ENCODE measurements around the gene DCAF4L1. TPM values are rescaled to one million over a fixed set of nuclear protein-coding genes. Genes with fewer than 3 reads are reported as not detected.

DCAF4L1 gene, protein sequence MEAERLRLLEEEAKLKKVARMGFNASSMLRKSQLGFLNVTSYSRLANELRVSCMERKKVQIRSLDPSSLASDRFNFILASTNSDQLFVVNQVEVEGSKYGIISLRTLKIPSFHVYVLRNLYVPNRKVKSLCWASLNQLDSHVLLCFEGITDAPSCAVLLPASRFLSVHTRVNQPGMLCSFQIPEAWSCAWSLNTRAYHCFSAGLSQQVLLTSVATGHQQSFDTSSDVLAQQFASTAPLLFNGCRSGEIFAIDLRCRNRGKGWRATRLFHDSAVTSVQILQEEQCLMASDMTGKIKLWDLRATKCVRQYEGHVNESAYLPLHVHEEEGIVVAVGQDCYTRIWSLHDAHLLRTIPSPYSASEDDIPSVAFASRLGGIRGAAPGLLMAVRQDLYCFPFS
- 0.36 and 0.56 TPM in 2 replicates for total RNA-seq (2014; rRNA removed; shearing (Covaris generic); ENCODE audit: low replicate concordance)

DNA sequence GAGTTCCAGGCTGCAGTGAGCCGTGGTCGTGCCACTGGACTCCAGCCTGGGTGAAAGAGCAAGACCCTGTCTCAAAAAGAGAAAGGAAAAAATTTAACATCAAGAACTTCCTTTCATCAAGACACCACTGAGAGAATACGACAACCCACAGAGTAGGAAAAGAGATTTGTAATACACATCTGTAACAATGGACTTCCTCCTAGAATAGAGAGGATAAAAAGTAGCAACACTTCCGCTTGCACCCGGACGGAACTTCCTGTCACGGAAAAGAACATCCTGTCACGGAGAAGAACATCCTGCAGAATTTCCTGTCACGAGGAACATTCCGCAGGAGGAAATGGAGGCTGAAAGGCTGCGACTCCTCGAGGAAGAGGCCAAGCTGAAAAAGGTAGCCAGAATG, at the start of gene DCAF4L1:
TSS of gene DCAF4L1 (plus strand) at position 301 of the 400 bp plus-strand sequence. CDS start at position 338, 37 bp downstream.
- no peaks in the 10 kb centered on the region for H3K36me3 ChIP-seq (ENCODE audit: insufficient read depth, low read length)
- H3K9me3 ChIP-seq (ENCODE audit: low read length) = no peaks in the 10 kb centered on the region
- no peak within 1 kb of the TSS for H3K9ac ChIP-seq (ENCODE audit: low read length)
- no peak within 1 kb of the TSS for H3K4me2 ChIP-seq (ENCODE audit: low read depth, low read length, poor library complexity, severe bottlenecking)
- no peaks in the 10 kb centered on the region for H4K20me1 ChIP-seq (ENCODE audit: insufficient read depth, low read depth, low read length)
- no peaks in the 10 kb centered on the region for H3K27me3 ChIP-seq (ENCODE audit: low read length)
- no peak within 1 kb of the TSS for H2AFZ ChIP-seq (ENCODE audit: low read length)
- peaks cover 3% of the 10 kb centered on the region; the same call in 1 of the 2 replicates for H3K79me2 ChIP-seq (ENCODE audit: low read length)
- no peak within 1 kb of the TSS for H3K4me3 ChIP-seq (ENCODE audit: low read length)
- 0 out of 2 replicates have a peak, but pooled peaks cover 2% of the 10 kb centered on the region for H3K4me1 ChIP-seq (ENCODE audit: low read length)
- no peak within 1 kb of the TSS for H3K27ac ChIP-seq (ENCODE audit: low read length)
- no peaks in the 10 kb centered on the region; the same call in 1 of the 2 replicates for H3K9me2 ChIP-seq (replicated peaks; ENCODE audit: insufficient read depth, low read length)
- DNase-seq = no peak

DNA sequence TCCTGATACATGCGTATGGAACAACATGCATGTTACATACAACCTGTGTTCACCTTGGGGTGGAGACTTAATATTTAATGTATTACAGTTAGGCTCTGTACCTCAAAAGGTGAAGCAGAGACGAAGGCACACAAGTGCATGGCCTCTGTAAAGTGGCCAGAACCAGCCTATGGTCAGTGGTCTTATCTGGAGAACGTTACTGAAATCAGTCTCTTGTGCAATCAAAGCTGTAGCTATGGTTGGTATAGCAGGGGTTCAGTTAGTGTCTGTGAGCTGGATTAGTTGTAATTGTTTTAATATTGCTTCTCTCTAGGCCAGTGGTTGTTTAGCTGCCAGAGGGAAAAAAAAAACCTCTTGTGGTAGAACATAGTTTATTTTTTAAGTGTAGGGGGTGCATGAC, 48.6 kb upstream of the DCAF4L1 start:
- Histone ChIP-seq H3K9ac (ENCODE audit: low read length) (no peak overlapping the region), H3K27ac (ENCODE audit: low read length) (no peak overlapping the region), H3K4me2 (ENCODE audit: low read depth, low read length, poor library complexity, severe bottlenecking) (no peak overlapping the region), H3K4me3 (ENCODE audit: low read length) (no peak overlapping the region), H3K4me1 (ENCODE audit: low read length) (peaks cover 35% of the 10 kb centered on the region), H3K79me2 (ENCODE audit: low read length) (peaks cover 30% of the 10 kb centered on the region), H3K9me3 (ENCODE audit: low read length) (no peaks in the 10 kb centered on the region), H3K36me3 (ENCODE audit: insufficient read depth, low read length) (peaks cover 12% of the 10 kb centered on the region), H3K27me3 (ENCODE audit: low read length) (no peaks in the 10 kb centered on the region), H3K9me2 (replicated peaks; ENCODE audit: insufficient read depth, low read length) (peaks cover 7% of the 10 kb centered on the region; the same call in 1 of the 2 replicates), H4K20me1 (ENCODE audit: insufficient read depth, low read depth, low read length) (peaks cover 6% of the 10 kb centered on the region; the same call in 1 of the 2 replicates), H2AFZ (ENCODE audit: low read length) (no peak overlapping the region)
- no peak for DNase-seq

DNA sequence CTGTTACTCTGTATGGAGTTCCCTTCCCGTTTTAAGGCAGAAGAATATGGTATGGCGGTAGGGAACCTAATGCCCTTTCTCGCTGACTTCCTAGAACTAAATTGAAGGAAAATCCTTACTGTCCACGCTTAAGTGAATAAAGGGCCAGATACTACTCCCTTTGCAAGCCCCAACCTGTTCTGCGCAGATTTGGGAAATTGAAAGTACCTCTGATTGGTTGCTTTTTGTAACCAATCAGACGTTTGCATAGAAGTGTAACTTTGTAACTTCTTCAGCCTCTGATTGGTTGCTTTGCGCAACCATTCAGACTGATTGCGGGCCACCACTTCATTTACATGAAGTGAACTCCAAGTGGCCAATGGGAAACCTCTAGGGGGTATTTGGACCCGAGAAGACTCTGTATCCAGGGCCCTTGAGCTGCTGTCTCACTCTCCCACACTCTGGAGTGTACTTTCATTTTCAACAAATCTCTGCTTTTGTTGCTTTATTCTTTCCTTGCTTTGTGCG, 47.5 kb upstream of the DCAF4L1 start:
- H3K9me2 ChIP-seq (replicated peaks; ENCODE audit: insufficient read depth, low read length) = peaks cover 7% of the 10 kb centered on the region; the same call in 1 of the 2 replicates
- H3K27ac ChIP-seq (ENCODE audit: low read length) = no peak overlapping the region
- H3K9ac ChIP-seq (ENCODE audit: low read length) = no peak overlapping the region
- DNase-seq = no peak
- H3K4me1 ChIP-seq (ENCODE audit: low read length) = peaks cover 42% of the 10 kb centered on the region
- no peaks in the 10 kb centered on the region for H3K27me3 ChIP-seq (ENCODE audit: low read length)
- H4K20me1 ChIP-seq (ENCODE audit: insufficient read depth, low read depth, low read length) = peaks cover 6% of the 10 kb centered on the region; the same call in 1 of the 2 replicates
- peak overlapping the region; percentile 96; the same call in 1 of the 2 replicates for H2AFZ ChIP-seq (ENCODE audit: low read length)
- peaks cover 41% of the 10 kb centered on the region for H3K79me2 ChIP-seq (ENCODE audit: low read length)
- H3K4me2 ChIP-seq (ENCODE audit: low read depth, low read length, poor library complexity, severe bottlenecking) = peak overlapping the region; percentile 98
- peaks cover 21% of the 10 kb centered on the region for H3K36me3 ChIP-seq (ENCODE audit: insufficient read depth, low read length)
- peak overlapping the region; percentile 99; the same call in 1 of the 2 replicates for H3K4me3 ChIP-seq (ENCODE audit: low read length)
- H3K9me3 ChIP-seq (ENCODE audit: low read length) = no peaks in the 10 kb centered on the region

DNA sequence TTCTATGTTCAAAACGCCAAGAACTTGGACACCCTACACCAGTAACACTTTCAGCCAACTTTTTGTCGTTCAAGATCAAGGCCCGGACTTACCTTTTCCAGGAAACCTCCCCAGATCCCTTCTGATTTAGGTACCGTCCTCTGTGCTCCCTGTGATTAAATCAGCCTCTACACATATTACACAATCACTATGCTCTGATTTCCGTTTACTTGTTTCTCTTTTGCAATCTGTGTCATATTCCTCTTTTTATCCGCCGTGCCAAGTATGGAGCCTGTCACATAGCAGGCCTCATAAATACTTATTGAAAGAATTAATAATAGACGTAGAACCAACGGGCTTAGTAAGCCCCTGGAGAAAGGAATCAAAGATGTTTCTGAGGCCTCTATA, 47.0 kb upstream of the DCAF4L1 start:
- Histone ChIP-seq H2AFZ (ENCODE audit: low read length) (peak overlapping the region; percentile 96), H3K4me1 (ENCODE audit: low read length) (peaks cover 43% of the 10 kb centered on the region), H4K20me1 (ENCODE audit: insufficient read depth, low read depth, low read length) (peaks cover 6% of the 10 kb centered on the region; the same call in 1 of the 2 replicates), H3K4me2 (ENCODE audit: low read depth, low read length, poor library complexity, severe bottlenecking) (peak overlapping the region; percentile 98), H3K27ac (ENCODE audit: low read length) (no peak overlapping the region), H3K9me3 (ENCODE audit: low read length) (no peaks in the 10 kb centered on the region), H3K79me2 (ENCODE audit: low read length) (peaks cover 46% of the 10 kb centered on the region), H3K9ac (ENCODE audit: low read length) (0 out of 2 replicates have a peak overlapping the region, but pooled peaks have one; percentile 18), H3K27me3 (ENCODE audit: low read length) (no peaks in the 10 kb centered on the region), H3K4me3 (ENCODE audit: low read length) (peak overlapping the region; percentile 99), H3K9me2 (replicated peaks; ENCODE audit: insufficient read depth, low read length) (peaks cover 7% of the 10 kb centered on the region; the same call in 1 of the 2 replicates), H3K36me3 (ENCODE audit: insufficient read depth, low read length) (peaks cover 26% of the 10 kb centered on the region)
- no peak for DNase-seq

DNA sequence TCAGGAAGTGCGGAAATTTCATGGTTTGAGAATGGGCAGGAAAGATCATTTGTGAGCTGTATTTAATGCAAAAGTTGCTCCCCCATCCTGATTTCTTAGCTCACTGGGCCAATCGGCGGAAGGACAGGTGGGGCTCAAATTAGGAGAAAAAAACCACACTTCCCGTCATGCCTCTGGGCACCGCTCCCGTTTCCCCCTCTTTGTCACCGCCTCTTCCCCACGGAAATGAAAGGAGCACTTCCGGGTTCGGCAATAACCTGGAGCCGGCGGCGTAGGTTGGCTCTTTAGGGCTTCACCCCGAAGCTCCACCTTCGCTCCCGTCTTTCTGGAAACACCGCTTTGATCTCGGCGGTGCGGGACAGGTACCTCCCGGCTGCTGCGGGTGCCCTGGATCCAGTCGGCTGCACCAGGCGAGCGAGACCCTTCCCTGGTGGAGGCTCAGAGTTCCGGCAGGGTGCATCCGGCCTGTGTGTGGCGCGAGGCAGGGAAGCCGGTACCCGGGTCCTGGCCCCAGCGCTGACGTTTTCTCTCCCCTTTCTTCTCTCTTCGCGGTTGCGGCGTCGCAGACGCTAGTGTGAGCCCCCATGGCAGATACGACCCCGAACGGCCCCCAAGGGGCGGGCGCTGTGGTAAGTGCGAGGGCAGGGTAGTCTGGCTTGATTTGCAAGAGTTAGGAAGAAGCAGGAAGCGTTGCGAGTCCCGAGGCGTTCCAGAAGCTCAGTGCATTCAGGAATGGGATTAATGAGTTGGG, 46.5 kb upstream of the DCAF4L1 start, which contains the start of gene TMEM33:
TSS of gene TMEM33 (plus strand) at position 529 of the 751 bp plus-strand sequence. CDS start at position 585, 56 bp downstream.
- DNase-seq = peak; percentile 94
- peak within 1 kb of the TSS; percentile 61; the same call in 1 of the 2 replicates for H3K27ac ChIP-seq (ENCODE audit: low read length)
- H3K4me1 ChIP-seq (ENCODE audit: low read length) = peaks cover 46% of the 10 kb centered on the region
- H3K4me2 ChIP-seq (ENCODE audit: low read depth, low read length, poor library complexity, severe bottlenecking) = peak within 1 kb of the TSS; percentile 98
- H2AFZ ChIP-seq (ENCODE audit: low read length) = peak within 1 kb of the TSS; percentile 96
- peak within 1 kb of the TSS; percentile 99 for H3K9ac ChIP-seq (ENCODE audit: low read length)
- H3K9me2 ChIP-seq (replicated peaks; ENCODE audit: insufficient read depth, low read length) = peaks cover 7% of the 10 kb centered on the region; the same call in 1 of the 2 replicates
- H3K4me3 ChIP-seq (ENCODE audit: low read length) = peak within 1 kb of the TSS; percentile 99
- H4K20me1 ChIP-seq (ENCODE audit: insufficient read depth, low read depth, low read length) = peaks cover 6% of the 10 kb centered on the region; the same call in 1 of the 2 replicates
- H3K27me3 ChIP-seq (ENCODE audit: low read length) = no peaks in the 10 kb centered on the region
- peaks cover 31% of the 10 kb centered on the region for H3K36me3 ChIP-seq (ENCODE audit: insufficient read depth, low read length)
- H3K9me3 ChIP-seq (ENCODE audit: low read length) = no peaks in the 10 kb centered on the region
- peaks cover 51% of the 10 kb centered on the region for H3K79me2 ChIP-seq (ENCODE audit: low read length)

DNA sequence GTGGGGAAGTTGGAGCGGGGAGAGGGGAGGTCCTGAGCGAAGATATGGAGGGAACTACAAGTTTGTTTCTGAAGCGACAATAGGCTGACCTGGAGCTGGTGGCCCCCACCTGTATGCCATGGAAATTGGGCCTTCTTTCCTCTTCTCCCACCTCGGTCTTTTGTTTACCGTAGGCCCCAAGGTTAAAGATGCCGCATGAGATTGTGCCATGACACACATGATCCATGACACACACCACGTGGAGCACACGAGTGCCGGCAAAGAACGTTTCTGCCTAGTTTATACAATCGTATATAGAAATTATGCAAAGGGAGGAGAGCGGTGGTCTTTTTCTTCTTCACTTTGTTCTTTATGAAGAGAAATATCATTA, 45.9 kb upstream of the DCAF4L1 start:
- H3K4me3 ChIP-seq (ENCODE audit: low read length) = peak overlapping the region; percentile 99
- peaks cover 55% of the 10 kb centered on the region for H3K79me2 ChIP-seq (ENCODE audit: low read length)
- peak overlapping the region; percentile 61; the same call in 1 of the 2 replicates for H3K27ac ChIP-seq (ENCODE audit: low read length)
- DNase-seq = peak; percentile 77
- peaks cover 34% of the 10 kb centered on the region for H3K36me3 ChIP-seq (ENCODE audit: insufficient read depth, low read length)
- peak overlapping the region; percentile 96; the same call in 1 of the 2 replicates for H2AFZ ChIP-seq (ENCODE audit: low read length)
- H3K4me1 ChIP-seq (ENCODE audit: low read length) = peaks cover 46% of the 10 kb centered on the region
- H3K4me2 ChIP-seq (ENCODE audit: low read depth, low read length, poor library complexity, severe bottlenecking) = peak overlapping the region; percentile 98
- no peaks in the 10 kb centered on the region for H3K27me3 ChIP-seq (ENCODE audit: low read length)
- peak overlapping the region; percentile 99 for H3K9ac ChIP-seq (ENCODE audit: low read length)
- H3K9me3 ChIP-seq (ENCODE audit: low read length) = no peaks in the 10 kb centered on the region
- H4K20me1 ChIP-seq (ENCODE audit: insufficient read depth, low read depth, low read length) = peaks cover 6% of the 10 kb centered on the region; the same call in 1 of the 2 replicates
- peaks cover 7% of the 10 kb centered on the region; the same call in 1 of the 2 replicates for H3K9me2 ChIP-seq (replicated peaks; ENCODE audit: insufficient read depth, low read length)

DNA sequence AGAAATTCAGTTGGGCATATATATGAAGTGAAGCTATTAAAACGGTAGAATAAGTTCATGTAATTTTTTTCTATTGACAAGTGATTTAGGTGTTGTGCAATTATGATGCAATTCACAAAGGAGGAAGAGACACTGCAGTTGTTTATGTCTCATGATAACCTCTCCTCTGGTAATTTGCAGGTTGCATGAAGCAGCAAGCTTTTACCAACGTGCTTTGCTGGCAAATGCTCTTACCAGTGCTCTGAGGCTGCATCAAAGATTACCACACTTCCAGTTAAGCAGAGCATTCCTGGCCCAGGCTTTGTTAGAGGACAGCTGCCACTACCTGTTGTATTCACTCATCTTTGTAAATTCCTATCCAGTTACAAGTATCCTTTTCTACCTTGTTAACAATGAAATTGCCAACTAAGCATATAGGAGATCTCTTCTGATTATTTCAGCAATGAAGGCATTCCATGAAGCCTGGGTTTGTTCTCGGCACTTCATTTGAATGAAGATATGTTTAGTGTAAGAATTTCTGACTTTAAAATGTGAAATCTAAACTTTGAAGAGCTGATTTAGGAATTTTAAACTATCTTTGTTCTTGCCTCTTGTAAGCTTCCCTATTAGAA, 42.4 kb upstream of the DCAF4L1 start:
- Histone ChIP-seq H3K27me3 (ENCODE audit: low read length) (no peaks in the 10 kb centered on the region), H3K4me2 (ENCODE audit: low read depth, low read length, poor library complexity, severe bottlenecking) (no peak overlapping the region), H3K9ac (ENCODE audit: low read length) (no peak overlapping the region), H2AFZ (ENCODE audit: low read length) (no peak overlapping the region), H3K4me3 (ENCODE audit: low read length) (no peak overlapping the region), H3K27ac (ENCODE audit: low read length) (no peak overlapping the region), H3K36me3 (ENCODE audit: insufficient read depth, low read length) (peaks cover 60% of the 10 kb centered on the region), H4K20me1 (ENCODE audit: insufficient read depth, low read depth, low read length) (peaks cover 12% of the 10 kb centered on the region), H3K79me2 (ENCODE audit: low read length) (peaks cover 89% of the 10 kb centered on the region), H3K9me3 (ENCODE audit: low read length) (no peaks in the 10 kb centered on the region), H3K4me1 (ENCODE audit: low read length) (peaks cover 43% of the 10 kb centered on the region), H3K9me2 (replicated peaks; ENCODE audit: insufficient read depth, low read length) (peaks cover 5% of the 10 kb centered on the region; the same call in 1 of the 2 replicates)
- DNase-seq = no peak

Data from Karpas-422 (cell line).